ENCODE results near the gene CEPT1. TPM values are rescaled to one million over a fixed set of nuclear protein-coding genes. Genes with fewer than 3 reads are reported as not detected.

Gene CEPT1
- total RNA-seq, 3 donors from 2014 or later (not counting 1 experiment from before 2014, with no cell fraction given): 35.4 to 49.5 (median 40.9) TPM

- peak overlapping the region; percentile 25 for H3K4me3 Mint-ChIP-seq
- no peaks in the 10 kb centered on the region for H3K27me3 ChIP-seq (ENCODE audit: control insufficient read depth, insufficient read depth, low read length)
- H3K27ac Mint-ChIP-seq: peak overlapping the region; percentile 50 to 67
- H3K27ac ChIP-seq (ENCODE audit: low read length): no peak overlapping the region
- no peak for DNase-seq
- WGBS (ENCODE audit: insufficient coverage): 7% methylated on average over 2 of the region's 3 CpGs
- TF ChIP-seq CTCF (IDR thresholded peaks at IDR 0.05): no peak
- H3K4me1 ChIP-seq (ENCODE audit: control insufficient read depth, insufficient read depth, low read length): no peaks in the 10 kb centered on the region
- H3K4me3 ChIP-seq (ENCODE audit: low read length): no peak overlapping the region
- H3K36me3 ChIP-seq (ENCODE audit: control insufficient read depth, insufficient read depth, low read length): peaks cover 54% of the 10 kb centered on the region
- intact Hi-C loops (cut with micrococcal nuclease): no loop called here
- H3K36me3 Mint-ChIP-seq: peaks cover 28% of the 10 kb centered on the region
- no peak for ATAC-seq
- H3K4me1 Mint-ChIP-seq: peaks cover 61 to 76% of the 10 kb centered on the region in 2 donors
- no peaks in the 10 kb centered on the region for H3K9me3 ChIP-seq (ENCODE audit: control insufficient read depth, insufficient read depth, low read length)
- no peaks in the 10 kb centered on the region for H3K27me3 Mint-ChIP-seq (ENCODE audit: low read depth in 2 of 2)
- H3K9me3 Mint-ChIP-seq: no peaks in the 10 kb centered on the region
Measured at GRCh38 chr1:111151838-111152237, 11.8 kb downstream of the CEPT1 start.

DNA sequence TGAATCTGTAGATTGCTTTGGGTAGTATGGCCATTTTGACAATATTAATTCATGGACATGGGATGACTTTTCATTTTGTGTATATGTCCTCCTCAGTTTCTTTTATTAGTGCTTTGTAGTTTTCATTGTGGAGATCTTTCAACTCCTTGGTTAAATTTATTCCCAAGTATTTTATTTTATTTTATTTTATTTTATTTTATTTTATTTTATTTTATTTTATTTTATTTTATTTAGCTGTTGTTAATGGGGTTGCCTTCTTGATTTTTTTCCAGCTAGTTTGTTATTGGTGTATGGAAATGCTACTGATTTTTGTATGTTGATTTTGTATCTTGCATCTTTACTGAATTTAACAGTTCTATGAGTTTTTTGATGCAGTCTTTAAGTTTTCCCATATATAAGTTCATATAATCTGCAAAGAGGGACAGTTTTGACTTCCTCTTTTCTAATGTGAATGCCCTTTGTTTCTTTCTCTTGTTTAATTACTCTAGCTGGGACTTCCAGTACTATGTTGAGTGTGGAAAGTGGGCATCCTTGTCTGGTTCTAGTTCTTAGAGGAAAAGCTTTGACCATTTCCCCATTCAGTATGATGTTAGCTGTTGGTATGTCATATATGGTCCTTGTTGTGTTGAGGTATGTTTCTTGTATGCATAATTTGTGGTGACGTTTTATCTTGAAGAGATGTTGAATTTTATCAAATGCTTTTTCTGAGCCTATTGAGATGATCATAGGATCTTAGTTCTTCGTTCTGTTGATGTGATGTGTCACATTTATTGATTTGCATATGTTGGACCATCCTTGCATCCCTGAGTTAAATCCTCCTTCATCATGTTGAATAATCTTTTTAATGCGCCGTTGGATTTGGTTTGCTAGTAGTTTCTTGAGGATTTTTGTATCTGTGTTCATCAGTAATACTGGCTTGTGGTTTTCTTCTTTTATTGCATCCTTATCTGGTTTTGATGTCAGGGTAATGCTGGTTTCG is 14.3 kb downstream of the CEPT1 start:
- 93% methylated on average over 4 of the region's 5 CpGs for WGBS (ENCODE audit: insufficient coverage)
- Histone ChIP-seq H3K27ac (ENCODE audit: low read length) (no peak overlapping the region), H3K4me1 (ENCODE audit: control insufficient read depth, insufficient read depth, low read length) (no peaks in the 10 kb centered on the region), H3K36me3 (ENCODE audit: control insufficient read depth, insufficient read depth, low read length) (peaks cover 47% of the 10 kb centered on the region), H3K27me3 (ENCODE audit: control insufficient read depth, insufficient read depth, low read length) (no peaks in the 10 kb centered on the region), H3K9me3 (ENCODE audit: control insufficient read depth, insufficient read depth, low read length) (no peaks in the 10 kb centered on the region), H3K4me3 (ENCODE audit: low read length) (no peak overlapping the region)
- Mint-ChIP-seq H3K36me3 (peaks cover 22% of the 10 kb centered on the region), H3K27ac (peak overlapping the region; percentile 35 to 60), H3K4me3 (no peak overlapping the region), H3K9me3 (no peaks in the 10 kb centered on the region), H3K27me3 (ENCODE audit: low read depth in 2 of 2) (no peaks in the 10 kb centered on the region), H3K4me1 (peaks cover 49 to 62% of the 10 kb centered on the region in 2 donors)
- intact Hi-C loops (cut with micrococcal nuclease): no loop called here
- no peak for ATAC-seq
- TF ChIP-seq CTCF (IDR thresholded peaks at IDR 0.05): no peak
- no peak for DNase-seq

DNA sequence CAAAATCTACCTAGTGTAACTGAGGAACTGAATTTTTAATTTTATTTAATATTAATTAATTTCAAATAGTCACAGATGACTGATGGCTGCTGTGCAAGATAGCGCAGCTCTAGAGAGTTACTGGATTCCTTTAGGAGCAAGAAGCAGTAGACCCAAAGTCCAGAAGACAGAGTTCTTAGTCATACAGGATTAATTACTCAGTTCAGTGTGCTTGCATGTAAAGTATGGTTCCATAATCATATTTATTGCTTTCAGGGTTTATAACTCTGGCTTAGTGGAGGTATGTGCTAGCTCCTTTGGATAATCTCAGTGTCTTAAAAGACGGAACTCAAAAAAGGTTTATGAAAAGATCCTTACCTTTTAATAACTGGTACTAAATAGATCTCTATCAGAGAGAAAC is 17.4 kb downstream of the CEPT1 start:
- Mint-ChIP-seq H3K4me1 (peaks cover 34 to 40% of the 10 kb centered on the region in 2 donors), H3K27ac (no peak overlapping the region), H3K27me3 (ENCODE audit: low read depth in 2 of 2) (no peaks in the 10 kb centered on the region), H3K9me3 (no peaks in the 10 kb centered on the region), H3K36me3 (peaks cover 17% of the 10 kb centered on the region), H3K4me3 (no peak overlapping the region)
- Histone ChIP-seq H3K36me3 (ENCODE audit: control insufficient read depth, insufficient read depth, low read length) (peaks cover 59% of the 10 kb centered on the region), H3K4me3 (ENCODE audit: low read length) (no peak overlapping the region), H3K9me3 (ENCODE audit: control insufficient read depth, insufficient read depth, low read length) (no peaks in the 10 kb centered on the region), H3K27ac (ENCODE audit: low read length) (no peak overlapping the region), H3K27me3 (ENCODE audit: control insufficient read depth, insufficient read depth, low read length) (no peaks in the 10 kb centered on the region), H3K4me1 (ENCODE audit: control insufficient read depth, insufficient read depth, low read length) (no peaks in the 10 kb centered on the region)
- ATAC-seq (no peak), DNase-seq (no peak)
- WGBS (ENCODE audit: insufficient coverage): 100% methylated on average over 1 of the region's 2 CpGs
- TF ChIP-seq CTCF (IDR thresholded peaks at IDR 0.05): no peak
- intact Hi-C loops (cut with micrococcal nuclease): no loop called here

All from natural killer cell (primary cell).